HFFc6 (cell line): ENCODE data around the gene MRPL3. TPM values are rescaled to one million over a fixed set of nuclear protein-coding genes. Genes with fewer than 3 reads are reported as not detected.
"Not testable (repeated sequence)": the region's sequence is repeated elsewhere in the genome, so short reads cannot be mapped to it uniquely, and the experiment has no call there.

Source experiments
- DNase-seq: peaks from one replicate; pipeline ENCODE4 v3.0.0-alpha.2; 2018
- H3K27ac Mint-ChIP-seq: 2 replicates; pipeline ENCODE4 v1.8.0; 2020; ENCODE audit warnings: mild to moderate bottlenecking, mixed read lengths
- H3K27me3 Mint-ChIP-seq: 2 replicates; pipeline ENCODE4 v1.8.0; 2021; ENCODE audit warnings: mild to moderate bottlenecking, moderate library complexity, mixed read lengths; ENCODE audit not compliant: insufficient read depth
- H3K36me3 Mint-ChIP-seq: 2 replicates; pipeline ENCODE4 v1.8.0; 2021; ENCODE audit warnings: low read depth, mixed read lengths
- H3K4me1 Mint-ChIP-seq: 2 replicates; pipeline ENCODE4 v1.8.0; 2020; ENCODE audit warnings: low read depth, mixed read lengths
- H3K4me3 Mint-ChIP-seq: 2 replicates; pipeline ENCODE4 v1.8.0; 2020; ENCODE audit warnings: mild to moderate bottlenecking, moderate library complexity, mixed read lengths
- H3K9me3 Mint-ChIP-seq: 2 replicates; pipeline ENCODE4 v1.8.0; 2020; ENCODE audit warnings: mild to moderate bottlenecking, mixed read lengths
- total RNA-seq, 6 experiments: library from RNA; stranded (reverse); fragmentation: NEBNext Ultra II Directional; extraction: Animal tissue kit (Norgen Biotek cat#: 25700); gene quantifications; 2 replicates in 1 of 6; 3 replicates in 5 of 6; pipeline ENCODE4 v1.2.3, GENCODE V29; 2021
- TF ChIP-seq, protein P1 (sequence below): fragments of 200-600 bp; sonication (generic); IDR thresholded peaks from 2 replicates; pipeline ENCODE4 v1.5.0; 2021; ENCODE audit warnings: antibody characterized with exemption, mild to moderate bottlenecking

Gene MRPL3
- total RNA-seq, 6 experiments from 2014 or later = 98.7 to 125 (median 115) TPM

DNA sequence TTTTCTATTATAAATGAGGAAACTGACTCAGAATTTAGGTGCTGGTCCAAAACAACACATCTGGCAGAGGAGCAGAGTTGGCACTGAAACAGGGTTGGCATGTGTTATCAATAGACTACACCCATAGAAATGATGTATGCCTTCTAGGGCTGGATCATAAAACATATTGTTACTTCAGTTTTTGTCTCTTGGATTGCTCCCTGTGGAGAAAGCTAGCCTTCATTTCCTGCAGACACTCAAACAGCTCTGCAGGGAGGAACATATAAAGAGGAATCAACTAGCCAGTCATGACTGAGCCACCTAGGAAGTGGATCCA, 507 bp upstream of the MRPL3 start:
- DNase-seq = no peak
- peak overlapping the region; percentile 99 for H3K4me3 Mint-ChIP-seq
- no peaks in the 10 kb centered on the region; the same call in 1 of the 2 replicates for H3K27me3 Mint-ChIP-seq
- peak overlapping the region; percentile 97 for H3K27ac Mint-ChIP-seq
- H3K36me3 Mint-ChIP-seq = peaks cover 24% of the 10 kb centered on the region
- peaks cover 21% of the 10 kb centered on the region for H3K4me1 Mint-ChIP-seq
- TF ChIP-seq, protein P1, sequence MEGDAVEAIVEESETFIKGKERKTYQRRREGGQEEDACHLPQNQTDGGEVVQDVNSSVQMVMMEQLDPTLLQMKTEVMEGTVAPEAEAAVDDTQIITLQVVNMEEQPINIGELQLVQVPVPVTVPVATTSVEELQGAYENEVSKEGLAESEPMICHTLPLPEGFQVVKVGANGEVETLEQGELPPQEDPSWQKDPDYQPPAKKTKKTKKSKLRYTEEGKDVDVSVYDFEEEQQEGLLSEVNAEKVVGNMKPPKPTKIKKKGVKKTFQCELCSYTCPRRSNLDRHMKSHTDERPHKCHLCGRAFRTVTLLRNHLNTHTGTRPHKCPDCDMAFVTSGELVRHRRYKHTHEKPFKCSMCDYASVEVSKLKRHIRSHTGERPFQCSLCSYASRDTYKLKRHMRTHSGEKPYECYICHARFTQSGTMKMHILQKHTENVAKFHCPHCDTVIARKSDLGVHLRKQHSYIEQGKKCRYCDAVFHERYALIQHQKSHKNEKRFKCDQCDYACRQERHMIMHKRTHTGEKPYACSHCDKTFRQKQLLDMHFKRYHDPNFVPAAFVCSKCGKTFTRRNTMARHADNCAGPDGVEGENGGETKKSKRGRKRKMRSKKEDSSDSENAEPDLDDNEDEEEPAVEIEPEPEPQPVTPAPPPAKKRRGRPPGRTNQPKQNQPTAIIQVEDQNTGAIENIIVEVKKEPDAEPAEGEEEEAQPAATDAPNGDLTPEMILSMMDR = no peak
- H3K9me3 Mint-ChIP-seq = no peaks in the 10 kb centered on the region

DNA sequence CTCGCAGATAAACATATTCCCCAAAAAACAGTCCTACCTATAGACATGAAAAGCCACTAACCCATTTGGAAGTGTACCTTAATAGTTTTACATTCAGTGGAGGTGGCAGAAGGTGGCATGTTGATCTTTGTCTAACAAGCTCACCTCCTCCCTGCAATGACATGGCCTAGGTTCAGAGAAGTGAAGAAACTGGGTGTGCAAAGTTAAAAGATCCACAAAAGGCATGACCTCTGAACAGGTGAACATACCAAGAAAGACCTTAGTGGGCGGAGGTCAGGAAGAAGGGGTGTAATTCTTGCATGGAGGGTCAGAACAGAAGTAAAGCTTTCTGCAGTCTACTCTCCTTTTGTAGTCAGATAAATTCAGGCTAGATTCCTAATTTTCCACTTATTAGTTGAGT, 822 bp downstream of the MRPL3 start:
- TF ChIP-seq, protein P1 = no peak
- DNase-seq = no peak
- Mint-ChIP-seq H3K27ac (peak overlapping the region; percentile 97), H3K36me3 (peaks cover 26% of the 10 kb centered on the region), H3K4me3 (peak overlapping the region; percentile 99), H3K27me3 (no peaks in the 10 kb centered on the region; the same call in 1 of the 2 replicates), H3K9me3 (no peaks in the 10 kb centered on the region), H3K4me1 (peaks cover 21% of the 10 kb centered on the region)

DNA sequence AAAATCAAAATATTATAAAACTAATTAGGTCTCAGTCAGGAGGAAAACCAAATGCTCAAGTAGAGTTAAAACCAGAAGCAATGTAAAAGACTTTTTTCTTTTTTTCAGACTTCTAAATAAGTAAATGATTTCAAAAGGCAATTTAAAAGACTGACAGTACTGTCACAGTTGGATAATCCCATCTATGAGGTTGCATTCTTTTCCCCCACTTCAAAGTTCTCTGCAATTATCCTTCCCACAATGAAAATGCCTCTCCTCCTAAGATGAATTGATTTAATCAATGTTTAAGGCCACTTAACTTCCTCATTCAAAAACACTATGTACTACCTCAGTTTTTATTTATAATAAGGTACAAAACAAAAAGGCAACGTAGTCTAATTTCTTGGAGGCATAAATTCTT, 8.1 kb downstream of the MRPL3 start:
- DNase-seq = no peak
- no peaks in the 10 kb centered on the region for H3K9me3 Mint-ChIP-seq
- no peaks in the 10 kb centered on the region; the same call in 1 of the 2 replicates for H3K27me3 Mint-ChIP-seq
- no peak overlapping the region for H3K27ac Mint-ChIP-seq
- H3K4me3 Mint-ChIP-seq = no peak overlapping the region
- TF ChIP-seq, protein P1 = no peak
- no peaks in the 10 kb centered on the region for H3K4me1 Mint-ChIP-seq
- H3K36me3 Mint-ChIP-seq = peaks cover 35% of the 10 kb centered on the region

DNA sequence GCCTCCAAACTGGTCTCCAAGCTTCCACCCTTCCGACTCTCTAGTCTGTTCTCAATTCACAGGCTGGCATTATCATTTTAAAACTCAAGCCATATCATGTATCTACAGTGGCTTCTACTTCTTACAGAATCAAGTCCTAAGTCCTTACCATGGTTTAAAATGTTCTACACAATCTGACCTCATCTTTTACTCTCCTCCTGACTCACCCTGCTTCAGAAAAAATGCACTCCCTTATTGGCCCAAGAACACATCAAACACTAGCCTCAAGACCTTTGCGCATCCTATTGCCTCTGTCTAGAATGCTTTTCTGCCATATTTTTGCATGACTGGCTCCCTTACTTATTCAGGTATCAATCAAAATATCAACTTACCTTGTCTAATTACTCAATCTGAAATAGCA, 11.0 kb downstream of the MRPL3 start:
- H3K4me3 Mint-ChIP-seq = no peak overlapping the region
- no peaks in the 10 kb centered on the region for H3K9me3 Mint-ChIP-seq
- TF ChIP-seq, protein P1 = no peak
- H3K27me3 Mint-ChIP-seq = no peaks in the 10 kb centered on the region; the same call in 1 of the 2 replicates
- H3K4me1 Mint-ChIP-seq = peaks cover 5% of the 10 kb centered on the region; the same call in 1 of the 2 replicates
- no peak overlapping the region for H3K27ac Mint-ChIP-seq
- DNase-seq = no peak
- peaks cover 33% of the 10 kb centered on the region for H3K36me3 Mint-ChIP-seq

DNA sequence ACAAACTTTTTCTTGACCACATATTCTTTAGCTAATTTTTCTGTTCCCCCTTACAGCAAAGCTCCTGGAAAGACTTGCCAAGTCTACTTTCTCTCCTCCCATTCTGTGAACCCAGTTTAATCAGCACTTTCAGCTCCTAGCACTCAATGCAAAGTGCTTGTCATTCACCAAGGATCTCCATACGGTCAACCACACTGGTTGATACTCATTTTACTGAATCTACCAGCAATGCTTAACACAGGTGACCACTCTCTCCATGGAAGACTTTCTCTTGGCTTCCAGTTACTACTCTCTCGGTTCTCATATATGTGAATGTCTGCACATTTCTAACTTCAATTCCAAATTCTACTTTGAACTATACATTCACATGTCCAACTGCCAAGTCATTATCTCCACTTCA, 11.7 kb downstream of the MRPL3 start:
- Mint-ChIP-seq H3K4me3 (no peak overlapping the region), H3K4me1 (peaks cover 9% of the 10 kb centered on the region; the same call in 1 of the 2 replicates), H3K27me3 (no peaks in the 10 kb centered on the region; the same call in 1 of the 2 replicates), H3K27ac (no peak overlapping the region), H3K9me3 (no peaks in the 10 kb centered on the region), H3K36me3 (peaks cover 33% of the 10 kb centered on the region)
- TF ChIP-seq, protein P1 = no peak
- no peak for DNase-seq

DNA sequence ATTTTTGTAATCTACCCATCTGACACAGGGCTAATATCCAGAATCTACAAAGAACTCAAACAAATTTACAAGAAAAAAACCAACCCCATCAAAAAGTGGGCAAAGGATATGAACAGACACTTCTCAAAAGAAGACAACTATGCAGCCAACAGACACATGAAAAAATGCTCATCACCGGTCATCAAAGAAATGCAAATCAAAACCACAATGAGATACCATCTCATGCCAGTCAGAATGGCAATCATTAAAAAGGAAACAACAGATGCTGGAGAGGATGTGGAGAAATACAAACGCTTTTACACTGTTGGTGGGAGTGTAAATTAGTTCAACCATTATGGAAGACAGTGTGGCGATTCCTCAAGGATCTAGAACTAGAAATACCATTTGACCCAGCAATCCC, 16.2 kb downstream of the MRPL3 start:
- H3K36me3 Mint-ChIP-seq = peaks cover 16% of the 10 kb centered on the region; the same call in 1 of the 2 replicates
- H3K4me3 Mint-ChIP-seq, DNase-seq, H3K27ac Mint-ChIP-seq, H3K4me1 Mint-ChIP-seq, H3K27me3 Mint-ChIP-seq, H3K9me3 Mint-ChIP-seq: not testable (repeated sequence)
